GM18511 (cell line): Measurements from ENCODE around the gene MYH10.

Experiments
- ATAC-seq: cut with Tn5 transposase; IDR thresholded peaks from one replicate; pipeline ENCODE4 v1.9.1; 2021; ENCODE audit warnings: mild to moderate bottlenecking, moderate library complexity; ENCODE audit not compliant: unreplicated experiment

Gene MYH10

GRCh38 chr17:8500609-8501008 lies 129.9 kb downstream of the MYH10 start:
- no peak for ATAC-seq

GRCh38 chr17:8499614-8500013 lies 130.9 kb downstream of the MYH10 start:
- ATAC-seq = no peak

GRCh38 chr17:8499171-8499570 lies 131.4 kb downstream of the MYH10 start:
- no peak for ATAC-seq

DNA sequence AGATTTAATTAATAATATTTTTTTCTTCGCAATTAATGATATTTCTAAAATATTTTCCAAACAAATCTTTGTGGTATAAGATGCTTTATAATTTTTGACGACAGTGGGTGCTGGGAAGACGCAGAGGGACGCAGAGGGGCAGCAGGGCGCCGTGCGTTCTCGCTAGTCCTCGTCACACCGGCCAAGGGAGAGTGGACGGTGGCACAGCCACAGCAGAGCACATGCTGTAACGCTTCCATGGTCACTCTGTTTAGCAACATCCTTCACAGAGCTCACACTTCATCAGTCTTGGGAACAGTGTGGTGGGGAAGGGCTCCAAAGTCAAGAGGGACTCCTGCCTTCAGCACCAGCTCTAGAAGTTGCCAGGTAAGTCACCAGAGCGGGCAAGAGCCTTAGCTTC lies 134.4 kb downstream of the MYH10 start:
- ATAC-seq = no peak

- no peak for ATAC-seq
These were observed 135.9 kb downstream of the MYH10 start for GRCh38 chr17:8494506-8495111.

- no peak for ATAC-seq
These were observed 136.5 kb downstream of the MYH10 start for GRCh38 chr17:8494021-8494420.

- ATAC-seq = no peak
These were observed 138.4 kb downstream of the MYH10 start for GRCh38 chr17:8492121-8492520.

DNA sequence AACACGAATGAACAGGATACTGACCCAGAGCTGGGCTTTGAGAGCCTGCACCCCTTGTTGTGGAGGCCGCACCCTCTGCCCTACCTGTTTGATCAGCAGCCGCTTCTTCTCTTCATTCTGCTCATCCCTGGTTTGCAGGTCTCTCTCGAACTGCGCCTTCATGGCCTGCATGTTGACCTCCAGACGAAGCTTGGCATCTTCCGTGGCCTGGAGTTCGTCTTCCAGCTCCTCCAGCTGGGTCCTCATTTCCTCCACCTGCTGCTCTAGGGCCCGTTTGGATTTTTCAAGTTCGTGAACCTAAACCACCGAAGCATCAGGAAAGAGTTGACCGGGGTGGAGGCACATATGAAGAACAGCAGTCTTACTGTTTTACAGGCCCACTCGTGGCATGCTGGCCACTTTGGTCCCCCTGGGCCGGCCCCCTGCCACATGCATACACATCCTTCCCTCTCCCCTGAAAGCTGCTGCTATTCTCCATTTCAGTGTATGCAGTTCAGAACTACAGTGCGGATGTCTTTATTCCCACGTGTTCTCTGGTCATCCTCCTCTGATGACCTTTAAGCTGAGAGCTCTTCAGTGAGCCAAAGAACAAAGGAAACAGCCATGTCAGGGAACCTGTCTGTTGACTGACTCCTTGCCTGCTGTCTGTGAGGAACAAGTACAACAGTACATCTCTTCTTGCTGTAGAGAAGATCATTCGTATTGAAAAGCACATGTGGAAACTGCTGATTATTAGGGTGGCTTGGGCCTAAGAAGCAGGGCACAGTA lies 140.1 kb downstream of the MYH10 start:
- ATAC-seq = no peak

GRCh38 chr17:8489841-8490240 lies 140.7 kb downstream of the MYH10 start:
- no peak for ATAC-seq

DNA sequence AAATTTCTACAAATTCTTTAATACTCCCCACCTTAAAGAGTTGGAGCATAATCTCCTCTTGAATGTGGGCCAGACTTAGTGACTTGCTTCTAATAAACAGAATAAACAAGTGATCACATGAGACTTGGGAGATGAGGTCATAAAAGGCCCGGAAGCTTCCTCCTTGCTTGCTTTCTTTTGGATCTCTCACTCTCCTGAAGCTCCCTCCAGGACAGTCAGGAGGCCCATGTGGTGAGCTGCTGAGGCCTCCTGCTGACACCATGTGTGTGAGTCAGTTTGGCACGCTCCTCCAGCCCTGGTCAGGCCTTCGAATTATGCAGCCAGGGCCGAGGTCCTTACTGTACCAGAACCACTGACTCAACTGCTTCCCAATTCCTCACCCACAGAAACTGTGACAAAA lies 141.6 kb downstream of the MYH10 start:
- ATAC-seq = no peak

DNA sequence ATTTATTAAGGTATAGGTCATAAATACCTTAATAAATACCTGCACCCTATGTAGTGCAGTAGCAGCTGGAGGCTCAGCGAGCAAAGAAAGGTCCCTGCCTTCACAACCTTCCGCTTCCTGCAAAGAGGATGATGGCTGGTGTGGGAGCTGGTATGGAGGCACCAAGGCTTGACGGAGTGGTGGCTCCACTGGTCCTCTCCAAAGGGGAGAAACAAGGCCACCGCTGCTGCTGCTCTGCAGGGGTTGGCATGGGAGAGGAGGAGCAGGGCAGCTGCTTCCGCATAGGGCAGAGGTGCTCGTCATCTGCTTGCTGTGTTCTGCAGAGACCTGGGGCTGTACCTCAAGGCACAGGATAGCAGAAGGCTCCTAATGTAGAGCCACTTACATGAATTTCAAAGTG lies 142.0 kb downstream of the MYH10 start:
- no peak for ATAC-seq

GRCh38 chr17:8487743-8488142 lies 142.8 kb downstream of the MYH10 start:
- no peak for ATAC-seq

DNA sequence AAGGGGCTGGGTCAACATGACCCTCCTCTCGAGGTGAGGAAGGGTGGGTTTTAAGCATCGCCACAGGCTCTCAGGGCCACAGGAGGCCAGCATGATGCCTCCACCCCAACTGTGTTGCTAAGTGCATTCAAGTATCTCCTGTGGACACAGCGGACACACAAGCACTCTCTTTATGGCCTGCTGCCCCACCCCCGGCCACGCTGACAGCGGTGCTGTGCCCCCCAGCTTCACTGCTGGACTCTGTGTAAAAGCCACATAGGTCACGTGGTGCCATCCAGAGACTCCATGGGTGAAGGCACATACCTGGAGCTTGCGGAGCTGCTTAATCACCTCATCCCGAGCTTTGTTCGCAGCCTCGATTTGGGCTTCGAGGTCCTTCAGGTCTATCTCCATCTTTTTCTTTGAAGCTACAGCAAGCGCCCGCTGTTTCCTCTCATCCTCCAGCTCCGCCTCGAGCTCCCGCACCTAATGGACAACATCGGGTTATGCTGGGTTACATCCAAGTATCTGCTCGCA lies 143.3 kb downstream of the MYH10 start:
- ATAC-seq = no peak

DNA sequence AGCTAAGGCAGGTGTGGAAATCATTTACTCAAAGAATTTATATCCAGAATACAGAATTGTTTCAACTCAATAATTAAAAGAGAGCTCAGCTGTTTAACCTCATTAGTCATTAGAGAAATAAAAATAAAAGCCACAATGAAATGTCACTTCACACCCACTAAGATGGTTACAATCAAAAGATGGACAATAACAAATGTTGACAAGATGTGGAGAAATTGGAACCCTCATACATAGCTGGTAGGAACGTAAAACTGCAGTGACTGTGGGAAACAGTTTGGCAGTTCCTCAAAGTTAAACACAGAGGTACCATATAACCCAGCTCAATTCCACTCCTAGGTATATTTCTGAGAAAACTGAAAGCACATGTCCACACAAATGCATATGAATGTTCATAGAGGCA lies 145.0 kb downstream of the MYH10 start:
- no peak for ATAC-seq

GRCh38 chr17:8484465-8484864 lies 146.1 kb downstream of the MYH10 start:
- no peak for ATAC-seq

- ATAC-seq = no peak
These were observed 148.0 kb downstream of the MYH10 start for GRCh38 chr17:8482546-8482945.

DNA sequence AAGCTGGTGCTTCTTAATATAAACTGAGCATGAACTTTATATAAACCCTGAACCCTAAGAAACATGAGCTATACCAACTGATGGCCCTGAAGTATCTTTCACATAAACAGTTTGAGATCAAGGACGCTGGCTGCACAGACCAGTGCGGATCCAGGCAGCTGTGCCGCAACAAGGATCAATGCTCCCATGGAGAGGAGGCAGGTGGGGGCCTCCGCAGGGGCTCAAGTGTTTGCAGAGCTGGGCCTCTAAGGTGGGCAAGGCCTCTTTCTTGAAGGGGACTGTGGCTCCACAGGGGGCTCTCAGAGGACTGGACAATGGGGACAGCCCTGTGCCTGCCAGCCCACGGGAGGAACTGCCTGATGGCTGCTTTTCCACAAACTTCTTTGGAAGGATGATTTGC lies 148.8 kb downstream of the MYH10 start:
- no peak for ATAC-seq

DNA sequence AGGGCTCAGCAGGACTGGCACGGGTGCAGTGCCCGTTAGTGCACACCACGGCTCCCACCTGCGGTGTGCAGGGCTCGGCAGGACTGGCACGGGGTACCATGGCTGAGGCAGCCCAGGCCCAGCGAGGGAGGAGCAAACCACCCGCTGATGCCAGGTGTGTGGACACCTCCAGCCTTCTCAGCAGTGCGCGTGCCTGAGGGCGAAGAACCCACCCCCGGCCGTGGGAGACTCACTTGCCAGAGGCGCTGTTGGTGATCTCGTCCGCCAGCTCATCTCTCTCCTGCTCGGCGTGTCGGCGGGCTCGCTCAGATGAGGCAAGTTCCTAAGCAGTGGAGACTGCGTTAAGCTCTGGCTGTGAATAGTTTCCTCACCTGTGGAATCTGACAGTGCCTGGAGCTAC lies 149.4 kb downstream of the MYH10 start:
- ATAC-seq = no peak

DNA sequence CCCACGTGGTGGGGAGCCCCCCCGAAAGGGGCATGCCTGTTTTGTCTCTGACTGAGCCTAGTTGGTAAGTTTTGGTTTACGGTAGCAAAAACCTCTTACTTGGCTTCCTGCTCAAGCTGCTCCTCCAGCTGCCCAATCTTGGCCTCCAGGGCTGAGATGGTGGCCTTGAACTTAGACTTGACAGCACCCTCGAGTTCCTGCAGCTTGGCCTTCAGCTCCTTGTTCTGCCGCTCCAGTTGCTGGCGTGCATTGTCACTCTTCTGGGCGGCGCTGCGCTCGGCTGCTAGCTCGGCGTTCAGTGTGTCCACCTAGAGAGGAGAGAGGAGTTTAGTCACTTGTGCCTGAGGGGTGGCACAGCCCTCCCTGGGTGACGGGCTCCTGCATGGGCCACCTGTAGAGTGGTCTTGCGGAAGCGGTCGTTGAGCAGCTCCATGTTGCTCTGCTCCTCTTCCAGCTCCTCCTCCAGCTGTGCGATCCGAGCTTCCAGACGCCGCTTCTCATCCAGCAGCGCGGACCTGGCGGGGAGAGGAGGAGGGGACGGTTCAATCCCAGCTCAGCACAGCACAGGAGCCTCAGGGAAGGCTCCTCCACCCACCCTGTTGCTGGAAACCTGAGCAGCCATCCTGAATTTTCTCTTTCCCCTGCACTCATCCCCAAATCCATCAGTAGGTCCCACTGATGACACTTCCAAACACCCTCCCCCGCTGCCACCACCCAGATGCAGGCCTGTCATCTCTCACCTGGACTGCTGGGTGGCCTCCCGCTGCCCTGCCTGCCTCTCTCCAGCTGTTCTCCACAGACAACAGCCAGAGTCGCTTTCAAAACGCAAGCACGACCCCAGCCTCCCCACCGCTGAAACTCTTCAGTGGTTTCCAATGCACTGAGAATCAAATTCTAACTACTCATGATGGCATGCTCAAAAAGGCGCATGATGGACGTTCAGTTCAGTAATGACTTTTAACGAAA lies 150.2 kb downstream of the MYH10 start:
- ATAC-seq = no peak

- ATAC-seq = no peak
These were observed 151.0 kb downstream of the MYH10 start for GRCh38 chr17:8479431-8479947.
